Kidney epithelial cell (primary cell): Measurements from ENCODE around the gene ALPP. TPM values are rescaled to one million over a fixed set of nuclear protein-coding genes. Genes with fewer than 3 reads are reported as not detected.

Source experiments
- DNase-seq: peaks from one replicate; pipeline ENCODE4 v3.0.0-alpha.2; 2010; ENCODE audit warnings: low read depth
- H3K27me3 ChIP-seq: 2 replicates; pipeline ENCODE4 v1.6.0; 2011; ENCODE audit warnings: low read length; ENCODE audit not compliant: control insufficient read depth, insufficient read depth
- H3K36me3 ChIP-seq: 2 replicates; pipeline ENCODE4 v1.5.1; 2011; ENCODE audit warnings: low read length; ENCODE audit not compliant: control insufficient read depth, insufficient read depth
- H3K4me3 ChIP-seq: 2 replicates; pipeline ENCODE4 v1.5.1; 2011; ENCODE audit warnings: low read depth, mild to moderate bottlenecking, control low read depth, low read length
- total RNA-seq: library from RNA; depleted of rRNA; stranded (reverse); fragments of >200 nt; gene quantifications from 2 replicates; pipeline ENCODE4 v1.2.3, GENCODE V29; 2015
- TF ChIP-seq, protein P1 (sequence below): IDR thresholded peaks from 2 replicates; pipeline ENCODE4 v1.5.1; 2011; ENCODE audit warnings: mild to moderate bottlenecking, moderate library complexity, low read length, control low read depth, inconsistent platforms; ENCODE audit not compliant: insufficient read depth, poor library complexity, severe bottlenecking

The ALPP gene
- total RNA-seq, 1 donor from 2014 or later, result not detected

DNA sequence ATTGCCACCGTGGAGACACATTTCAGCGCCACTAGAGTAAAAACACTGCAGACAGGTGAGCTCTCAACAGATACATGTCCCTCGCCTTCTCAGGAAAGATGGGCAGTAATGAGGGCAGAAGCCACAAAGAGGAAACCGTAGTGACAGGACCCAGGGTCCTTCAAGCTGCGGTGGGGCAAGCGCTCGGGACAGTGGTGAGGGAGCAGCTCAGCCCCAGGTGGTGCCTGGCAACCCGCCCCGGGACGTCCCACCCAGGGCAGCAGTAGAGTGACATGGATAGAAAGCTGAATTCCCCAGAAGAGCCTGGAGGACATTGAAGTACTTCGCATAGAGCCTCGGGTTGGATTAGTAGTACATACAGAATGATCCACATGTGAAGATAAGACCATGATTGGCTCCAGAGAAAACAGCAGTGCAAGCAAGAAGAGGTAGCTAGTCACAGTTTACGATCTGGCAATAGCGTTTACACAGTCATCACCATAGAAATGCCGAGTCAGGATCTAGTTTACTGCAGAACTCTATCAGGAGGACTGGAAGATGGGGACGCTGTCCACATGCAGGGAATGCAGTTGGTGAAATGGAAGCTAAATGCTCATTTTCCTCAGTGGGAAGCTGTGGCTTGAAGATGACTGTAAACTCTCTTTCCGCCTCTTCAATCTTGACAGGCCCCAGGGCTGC is 37.4 kb upstream of the ALPP start:
- Histone ChIP-seq H3K27me3 (peaks cover 1% of the 10 kb centered on the region), H3K4me3 (no peak overlapping the region), H3K36me3 (no peaks in the 10 kb centered on the region)
- DNase-seq, result no peak
- TF ChIP-seq, protein P1, sequence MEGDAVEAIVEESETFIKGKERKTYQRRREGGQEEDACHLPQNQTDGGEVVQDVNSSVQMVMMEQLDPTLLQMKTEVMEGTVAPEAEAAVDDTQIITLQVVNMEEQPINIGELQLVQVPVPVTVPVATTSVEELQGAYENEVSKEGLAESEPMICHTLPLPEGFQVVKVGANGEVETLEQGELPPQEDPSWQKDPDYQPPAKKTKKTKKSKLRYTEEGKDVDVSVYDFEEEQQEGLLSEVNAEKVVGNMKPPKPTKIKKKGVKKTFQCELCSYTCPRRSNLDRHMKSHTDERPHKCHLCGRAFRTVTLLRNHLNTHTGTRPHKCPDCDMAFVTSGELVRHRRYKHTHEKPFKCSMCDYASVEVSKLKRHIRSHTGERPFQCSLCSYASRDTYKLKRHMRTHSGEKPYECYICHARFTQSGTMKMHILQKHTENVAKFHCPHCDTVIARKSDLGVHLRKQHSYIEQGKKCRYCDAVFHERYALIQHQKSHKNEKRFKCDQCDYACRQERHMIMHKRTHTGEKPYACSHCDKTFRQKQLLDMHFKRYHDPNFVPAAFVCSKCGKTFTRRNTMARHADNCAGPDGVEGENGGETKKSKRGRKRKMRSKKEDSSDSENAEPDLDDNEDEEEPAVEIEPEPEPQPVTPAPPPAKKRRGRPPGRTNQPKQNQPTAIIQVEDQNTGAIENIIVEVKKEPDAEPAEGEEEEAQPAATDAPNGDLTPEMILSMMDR, result no peak

DNA sequence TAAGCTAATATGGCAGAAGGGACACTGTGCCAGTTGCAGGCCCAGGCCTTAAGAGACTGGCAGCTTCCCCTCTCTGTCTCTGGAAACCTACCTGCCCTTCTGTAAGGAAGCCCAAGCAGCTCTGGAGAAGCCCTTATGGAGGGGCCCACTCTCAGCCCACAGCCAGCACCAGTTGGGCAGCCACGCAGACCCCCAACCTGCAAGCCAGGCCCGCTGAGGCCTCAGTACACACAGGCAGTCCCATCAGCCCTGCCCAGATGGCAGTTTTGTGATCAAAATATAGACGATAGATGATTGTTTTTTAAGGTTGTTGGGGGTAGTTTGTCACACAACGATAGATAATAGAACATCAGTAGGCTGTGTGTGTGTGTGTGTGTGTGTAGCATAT is 36.8 kb upstream of the ALPP start:
- no peaks in the 10 kb centered on the region for H3K36me3 ChIP-seq
- H3K27me3 ChIP-seq, result peaks cover 2% of the 10 kb centered on the region
- DNase-seq, result no peak
- no peak overlapping the region for H3K4me3 ChIP-seq
- TF ChIP-seq, protein P1, result no peak

DNA sequence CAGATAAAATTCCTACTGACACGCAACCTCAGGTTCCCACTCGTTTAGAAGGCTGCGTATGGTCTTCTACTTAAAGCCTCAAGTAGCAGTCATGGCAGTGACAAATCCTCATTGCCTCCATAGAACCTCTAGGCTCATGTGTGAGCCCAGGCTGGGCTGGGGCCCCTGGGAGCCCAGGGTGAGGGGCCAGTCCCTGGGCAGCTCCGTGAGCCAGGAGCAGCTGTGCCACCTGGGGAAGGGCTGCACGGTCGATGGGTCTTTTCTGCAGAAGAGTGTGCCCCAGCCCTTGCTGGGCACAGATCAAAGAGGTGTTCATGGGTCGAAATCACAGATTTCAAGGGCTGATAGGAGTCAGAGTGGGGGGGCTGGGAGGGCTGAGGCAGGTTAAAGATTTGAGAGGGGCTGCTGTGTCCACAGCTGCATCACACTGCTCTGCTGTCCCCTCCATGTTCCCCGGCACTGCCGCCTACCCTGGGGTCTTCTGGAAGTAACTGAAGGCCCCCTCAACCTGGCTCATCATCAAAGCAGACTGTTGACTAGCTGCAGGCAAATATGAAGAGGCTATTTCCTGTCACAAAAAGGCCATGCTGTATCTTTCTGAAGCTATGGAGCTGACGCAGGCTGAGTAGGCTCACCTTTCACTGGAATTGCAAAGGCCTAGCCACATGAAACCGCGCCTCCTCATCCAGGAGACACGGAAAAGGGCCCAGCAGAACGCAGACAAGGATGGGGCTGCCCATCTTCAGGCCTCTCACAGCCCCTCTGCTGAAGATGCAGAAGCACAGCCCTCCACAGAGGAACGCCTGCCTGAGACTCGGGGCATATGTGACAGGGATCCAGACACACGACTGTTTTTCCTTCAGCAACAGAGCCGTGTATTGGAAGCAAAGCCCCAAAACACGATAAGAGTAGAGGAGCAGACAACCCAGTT is 35.7 kb upstream of the ALPP start:
- DNase-seq, result no peak
- H3K4me3 ChIP-seq, result no peak overlapping the region
- no peaks in the 10 kb centered on the region for H3K36me3 ChIP-seq
- TF ChIP-seq, protein P1, result no peak
- peaks cover 2% of the 10 kb centered on the region for H3K27me3 ChIP-seq

DNA sequence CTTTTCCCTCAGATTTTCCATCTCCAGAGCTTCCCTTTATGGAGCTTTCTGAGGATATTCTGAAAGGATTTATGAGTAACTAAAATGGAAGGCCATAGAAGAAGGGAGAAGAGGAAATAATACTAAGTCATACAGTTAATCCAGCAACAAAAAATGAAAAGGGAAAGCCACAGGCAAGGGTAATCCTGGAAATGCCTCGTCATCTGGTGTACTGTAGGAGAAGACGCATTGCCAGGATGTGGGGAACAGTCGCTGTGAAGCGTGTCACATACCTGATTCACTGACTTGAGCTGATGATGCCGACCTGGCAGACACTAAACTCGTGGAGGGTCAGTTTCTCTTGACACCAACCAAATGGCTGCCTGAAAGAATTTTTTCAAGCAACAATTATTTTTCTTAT is 34.7 kb upstream of the ALPP start:
- Histone ChIP-seq H3K27me3 (peaks cover 2% of the 10 kb centered on the region), H3K36me3 (no peaks in the 10 kb centered on the region)
- TF ChIP-seq, protein P1, result no peak

DNA sequence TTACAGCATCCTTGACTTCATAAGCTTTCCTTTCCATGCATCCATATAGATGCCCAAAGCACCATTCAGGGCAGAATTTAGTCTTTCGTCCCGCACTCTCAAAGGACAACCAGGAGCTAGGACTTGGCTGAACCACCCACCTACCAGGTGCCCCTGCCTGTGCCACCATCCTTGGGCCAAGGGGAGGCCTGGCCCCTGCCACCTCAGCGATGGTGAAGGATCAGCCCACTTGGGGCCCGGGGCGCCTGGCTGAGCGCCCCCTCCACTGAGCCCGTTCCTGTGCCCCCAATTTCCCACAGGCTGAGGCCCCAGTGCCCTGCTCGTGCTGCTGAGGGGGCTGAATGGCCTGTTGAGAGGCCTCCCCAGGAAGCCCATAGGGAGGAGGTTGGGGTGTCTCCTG is 33.3 kb upstream of the ALPP start:
- DNase-seq, result no peak
- peaks cover 15% of the 10 kb centered on the region for H3K27me3 ChIP-seq
- H3K4me3 ChIP-seq, result no peak overlapping the region
- no peaks in the 10 kb centered on the region for H3K36me3 ChIP-seq
- TF ChIP-seq, protein P1, result no peak

More for the DNA sequence above, 34.7 kb upstream of the ALPP start:
- no peak for DNase-seq
- H3K4me3 ChIP-seq, result no peak overlapping the region
